ENCODE results near the gene FUCA1. TPM values are rescaled to one million over a fixed set of nuclear protein-coding genes. Genes with fewer than 3 reads are reported as not detected.

Gene FUCA1
- total and polyA plus RNA-seq, 2 donors (not counting 3 experiments of a cell fraction or from before 2014, with no cell fraction given): 4.9 to 5.6 TPM

DNA sequence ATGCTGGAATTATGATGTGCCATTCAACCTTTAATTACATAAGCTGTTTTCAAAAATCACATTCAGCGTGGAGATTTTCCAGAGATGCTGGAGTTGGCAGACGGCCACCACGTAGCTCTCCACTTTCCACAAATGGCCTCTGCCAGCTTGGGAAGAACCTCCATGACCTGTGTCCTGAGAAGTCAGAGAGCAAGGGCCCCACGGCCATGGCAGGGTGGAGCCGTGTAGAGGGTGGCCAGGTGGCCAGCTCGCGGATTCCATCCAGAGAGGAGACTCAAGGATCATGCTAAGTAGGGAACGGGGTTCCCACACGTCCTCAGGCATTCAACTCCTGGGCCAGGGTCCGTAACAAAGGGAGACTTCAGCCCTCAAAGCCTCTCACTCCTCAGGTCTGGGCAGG lies 66.2 kb downstream of the FUCA1 start:
- POLR2A ChIA-PET: interaction anchor here (1.6 kb wide), 1 partner anchor 24 kb away, joined by 3 read pairs; the partner anchor contains the start of gene PITHD1
- TF ChIP-seq POLR2A (IDR thresholded peaks at IDR 0.05; ENCODE audit: low read depth, low read length) (no peak), JUN (IDR thresholded peaks at IDR 0.05; ENCODE audit: borderline replicate concordance, insufficient read depth, insufficient read length, low read depth) (no peak), FOS (IDR thresholded peaks at IDR 0.05; ENCODE audit: borderline replicate concordance, insufficient read depth, low read length) (no peak), MYC (IDR thresholded peaks at IDR 0.05; ENCODE audit: low read depth, low read length) (no peak), POLR2AphosphoS5 (IDR thresholded peaks at IDR 0.05; ENCODE audit: insufficient read depth, low read depth, low read length) (no peak), EZH2 (IDR thresholded peaks at IDR 0.05; ENCODE audit: borderline replicate concordance, low read depth, low read length, severe bottlenecking) (no peak), GATA2 (IDR thresholded peaks at IDR 0.05; ENCODE audit: insufficient read depth, insufficient read length, low read depth, low read length) (no peak)
- TF ChIP-seq, protein P1, sequence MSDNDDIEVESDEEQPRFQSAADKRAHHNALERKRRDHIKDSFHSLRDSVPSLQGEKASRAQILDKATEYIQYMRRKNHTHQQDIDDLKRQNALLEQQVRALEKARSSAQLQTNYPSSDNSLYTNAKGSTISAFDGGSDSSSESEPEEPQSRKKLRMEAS (IDR thresholded peaks at IDR 0.05; ENCODE audit: insufficient read depth, insufficient read length): no peak
- TF ChIP-seq, protein P2, sequence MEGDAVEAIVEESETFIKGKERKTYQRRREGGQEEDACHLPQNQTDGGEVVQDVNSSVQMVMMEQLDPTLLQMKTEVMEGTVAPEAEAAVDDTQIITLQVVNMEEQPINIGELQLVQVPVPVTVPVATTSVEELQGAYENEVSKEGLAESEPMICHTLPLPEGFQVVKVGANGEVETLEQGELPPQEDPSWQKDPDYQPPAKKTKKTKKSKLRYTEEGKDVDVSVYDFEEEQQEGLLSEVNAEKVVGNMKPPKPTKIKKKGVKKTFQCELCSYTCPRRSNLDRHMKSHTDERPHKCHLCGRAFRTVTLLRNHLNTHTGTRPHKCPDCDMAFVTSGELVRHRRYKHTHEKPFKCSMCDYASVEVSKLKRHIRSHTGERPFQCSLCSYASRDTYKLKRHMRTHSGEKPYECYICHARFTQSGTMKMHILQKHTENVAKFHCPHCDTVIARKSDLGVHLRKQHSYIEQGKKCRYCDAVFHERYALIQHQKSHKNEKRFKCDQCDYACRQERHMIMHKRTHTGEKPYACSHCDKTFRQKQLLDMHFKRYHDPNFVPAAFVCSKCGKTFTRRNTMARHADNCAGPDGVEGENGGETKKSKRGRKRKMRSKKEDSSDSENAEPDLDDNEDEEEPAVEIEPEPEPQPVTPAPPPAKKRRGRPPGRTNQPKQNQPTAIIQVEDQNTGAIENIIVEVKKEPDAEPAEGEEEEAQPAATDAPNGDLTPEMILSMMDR (IDR thresholded peaks at IDR 0.05; ENCODE audit: extremely low read depth in 1 of 2, insufficient read depth in 1 of 2, low read depth in 1 of 2, low read length in 2 of 2): no peak
- dilution Hi-C loops (cut with MboI; ENCODE audit: extremely low pct_ligation_motif_present, low sequenced_read_pairs): no loop called here
- CTCF ChIA-PET: interaction anchor here (1.0 to 2.1 kb wide), 7 partner anchors 9 to 115 kb away, joined by 3 to 8 read pairs (median 5); partner anchors contain the start of genes HMGCL and PITHD1
- H3K79me2 ChIP-seq (ENCODE audit: control insufficient read depth, insufficient read depth, low read length): no peaks in the 10 kb centered on the region
- peaks cover 15% of the 10 kb centered on the region for H3K4me1 ChIP-seq (ENCODE audit: control insufficient read depth, extremely low read depth, insufficient read depth, low read length)
- H3K9ac ChIP-seq (replicated peaks; ENCODE audit: extremely low read depth, insufficient read depth, low read length): no peak overlapping the region
- H3K4me3 ChIP-seq (replicated peaks in 1 of 3; ENCODE audit: insufficient read depth in 1 of 3, low read depth in 1 of 3, low read length in 3 of 3): no peak overlapping the region
- H3K27ac ChIP-seq (ENCODE audit: insufficient read depth, low read depth, low read length): no peak overlapping the region
- no peaks in the 10 kb centered on the region for H4K20me1 ChIP-seq (replicated peaks; ENCODE audit: control insufficient read depth, extremely low read depth, insufficient read depth, low read length)
- no peaks in the 10 kb centered on the region for H3K27me3 ChIP-seq (ENCODE audit: control insufficient read depth in 2 of 2, insufficient read depth in 2 of 2, low read length in 2 of 2)
- intact Hi-C loops (cut with micrococcal nuclease): loop anchor here (2.0 to 5.0 kb wide), 2 partner anchors 157 to 245 kb away; partner anchors contain the start of genes ID3 and PNRC2
- DNase-seq (ENCODE audit: low read depth, low spot score) (no peak), FAIRE-seq (no peak)
- H3K36me3 ChIP-seq (ENCODE audit: control insufficient read depth in 2 of 2, extremely low read depth in 1 of 2, insufficient read depth in 2 of 2, low read length in 2 of 2): peaks cover 0 to 14% of the 10 kb centered on the region in 2 experiments
- H3K9me1 ChIP-seq (replicated peaks; ENCODE audit: control insufficient read depth, extremely low read depth, insufficient read depth, low read length): no peaks in the 10 kb centered on the region
- no peaks in the 10 kb centered on the region for H3K9me3 ChIP-seq (replicated peaks; ENCODE audit: control insufficient read depth, insufficient read depth, low read length)
- no peak overlapping the region for H3K4me2 ChIP-seq (ENCODE audit: insufficient read depth, low read length)
- H2AFZ ChIP-seq (ENCODE audit: low read depth, low read length): no peak overlapping the region
- BruUV-seq (replicated peaks): no TSS peak
